ENCODE data around the gene VIT. TPM values are rescaled to one million over a fixed set of nuclear protein-coding genes. Genes with fewer than 3 reads are reported as not detected.

VIT gene
- total and polyA plus RNA-seq, 2 donors (not counting 1 experiment from before 2014, with no cell fraction given), result 0.17 to 0.62 TPM

DNA sequence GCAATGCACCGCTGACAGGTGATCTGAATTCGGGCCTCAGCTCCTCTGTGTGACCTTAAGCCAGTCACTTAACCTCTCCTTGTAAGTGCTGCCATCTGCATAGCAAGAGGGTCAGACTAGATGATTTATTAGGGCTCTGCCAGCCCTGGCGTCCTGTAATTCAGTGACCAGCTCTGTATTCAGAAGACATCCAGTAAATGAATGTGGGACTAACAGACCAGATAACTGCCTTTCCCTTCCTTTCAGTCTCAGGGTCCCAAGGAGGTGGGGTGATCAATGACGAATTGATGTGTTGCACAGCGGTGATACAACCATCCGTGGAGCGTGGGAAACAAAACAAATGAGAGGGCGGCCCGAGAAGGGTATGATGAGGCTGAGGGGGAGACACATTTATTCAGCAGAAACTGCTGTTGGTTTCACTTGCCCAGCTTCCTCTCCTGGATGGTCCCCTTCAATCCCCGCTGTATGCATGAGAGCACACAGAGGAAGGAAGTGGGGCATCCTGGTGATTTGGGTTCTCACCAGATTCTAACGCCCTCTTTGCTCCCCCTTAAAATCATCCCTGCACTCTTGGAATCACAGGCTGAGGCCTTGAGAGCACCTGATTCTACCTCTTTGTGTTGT, 92.8 kb downstream of the VIT start:
- H2AFZ ChIP-seq (ENCODE audit: low read length), result no peak overlapping the region
- TF ChIP-seq EZH2 (IDR thresholded peaks at IDR 0.05; ENCODE audit: low read length, missing control alignments), result no peak
- no peaks in the 10 kb centered on the region for H3K79me2 ChIP-seq (ENCODE audit: control insufficient read depth, insufficient read depth, low read length)
- H3K36me3 ChIP-seq (ENCODE audit: control insufficient read depth, insufficient read depth, low read length), result no peaks in the 10 kb centered on the region
- no peaks in the 10 kb centered on the region for H3K4me1 ChIP-seq (ENCODE audit: control insufficient read depth, extremely low read depth, insufficient read depth, low read length)
- no peak overlapping the region for H3K4me2 ChIP-seq (ENCODE audit: extremely low read depth, insufficient read depth, low read length)
- H3K9me3 ChIP-seq (ENCODE audit: control insufficient read depth, insufficient read depth, low read depth, low read length), result no peaks in the 10 kb centered on the region
- H3K9ac ChIP-seq (ENCODE audit: insufficient read depth, low read length), result no peak overlapping the region
- peaks cover 12% of the 10 kb centered on the region for H3K27me3 ChIP-seq (ENCODE audit: control insufficient read depth, insufficient read depth, low read length)
- H3K27ac ChIP-seq (ENCODE audit: insufficient read depth, low read length), result no peak overlapping the region
- H3K4me3 ChIP-seq (replicated peaks in 1 of 4; ENCODE audit: control extremely low read depth in 1 of 4, insufficient read depth in 1 of 4, low read depth in 3 of 4, low read length in 4 of 4), result no peak overlapping the region
- no peaks in the 10 kb centered on the region for H4K20me1 ChIP-seq (ENCODE audit: control insufficient read depth, extremely low read depth, insufficient read depth, low read length)
- DNase-seq (ENCODE audit: low read depth in 2 of 2), result no peak

DNA sequence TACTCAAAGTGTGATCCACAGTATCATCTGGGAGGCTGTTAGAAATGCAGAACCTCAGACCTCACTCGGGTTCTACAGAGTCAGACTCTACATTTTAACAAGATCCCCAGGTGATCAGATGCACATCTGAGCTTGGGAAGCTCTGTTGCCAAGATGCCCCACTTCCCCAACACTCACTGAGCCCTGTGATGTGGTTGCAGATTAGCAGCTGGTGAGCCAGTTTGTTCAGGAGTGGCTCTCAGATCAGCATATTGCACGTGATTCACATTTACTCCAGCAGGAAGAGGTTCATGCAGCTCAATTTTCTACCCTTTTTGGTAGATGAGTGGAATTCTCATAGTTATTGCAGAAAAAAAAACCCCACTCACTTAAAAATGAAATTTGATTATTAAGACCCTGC, 96.4 kb downstream of the VIT start:
- Histone ChIP-seq H3K9ac (ENCODE audit: insufficient read depth, low read length) (no peak overlapping the region), H3K36me3 (ENCODE audit: control insufficient read depth, insufficient read depth, low read length) (no peaks in the 10 kb centered on the region), H3K27me3 (ENCODE audit: control insufficient read depth, insufficient read depth, low read length) (peaks cover 12% of the 10 kb centered on the region), H3K79me2 (ENCODE audit: control insufficient read depth, insufficient read depth, low read length) (no peaks in the 10 kb centered on the region), H3K9me3 (ENCODE audit: control insufficient read depth, insufficient read depth, low read depth, low read length) (no peaks in the 10 kb centered on the region), H3K4me3 (replicated peaks in 1 of 4; ENCODE audit: control extremely low read depth in 1 of 4, insufficient read depth in 1 of 4, low read depth in 3 of 4, low read length in 4 of 4) (no peak overlapping the region), H3K27ac (ENCODE audit: insufficient read depth, low read length) (no peak overlapping the region), H4K20me1 (ENCODE audit: control insufficient read depth, extremely low read depth, insufficient read depth, low read length) (no peaks in the 10 kb centered on the region), H2AFZ (ENCODE audit: low read length) (no peak overlapping the region), H3K4me1 (ENCODE audit: control insufficient read depth, extremely low read depth, insufficient read depth, low read length) (no peaks in the 10 kb centered on the region), H3K4me2 (ENCODE audit: extremely low read depth, insufficient read depth, low read length) (no peak overlapping the region)
- TF ChIP-seq EZH2 (IDR thresholded peaks at IDR 0.05; ENCODE audit: low read length, missing control alignments), result no peak
- TF ChIP-seq, protein P1, sequence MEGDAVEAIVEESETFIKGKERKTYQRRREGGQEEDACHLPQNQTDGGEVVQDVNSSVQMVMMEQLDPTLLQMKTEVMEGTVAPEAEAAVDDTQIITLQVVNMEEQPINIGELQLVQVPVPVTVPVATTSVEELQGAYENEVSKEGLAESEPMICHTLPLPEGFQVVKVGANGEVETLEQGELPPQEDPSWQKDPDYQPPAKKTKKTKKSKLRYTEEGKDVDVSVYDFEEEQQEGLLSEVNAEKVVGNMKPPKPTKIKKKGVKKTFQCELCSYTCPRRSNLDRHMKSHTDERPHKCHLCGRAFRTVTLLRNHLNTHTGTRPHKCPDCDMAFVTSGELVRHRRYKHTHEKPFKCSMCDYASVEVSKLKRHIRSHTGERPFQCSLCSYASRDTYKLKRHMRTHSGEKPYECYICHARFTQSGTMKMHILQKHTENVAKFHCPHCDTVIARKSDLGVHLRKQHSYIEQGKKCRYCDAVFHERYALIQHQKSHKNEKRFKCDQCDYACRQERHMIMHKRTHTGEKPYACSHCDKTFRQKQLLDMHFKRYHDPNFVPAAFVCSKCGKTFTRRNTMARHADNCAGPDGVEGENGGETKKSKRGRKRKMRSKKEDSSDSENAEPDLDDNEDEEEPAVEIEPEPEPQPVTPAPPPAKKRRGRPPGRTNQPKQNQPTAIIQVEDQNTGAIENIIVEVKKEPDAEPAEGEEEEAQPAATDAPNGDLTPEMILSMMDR (conservative IDR thresholded peaks at IDR 0.05 in 1 of 2, IDR thresholded peaks at IDR 0.05 in 1 of 2; ENCODE audit: low read depth in 1 of 2, low read length in 2 of 2), result no peak
- DNase-seq (ENCODE audit: low read depth in 2 of 2), result no peak

DNA sequence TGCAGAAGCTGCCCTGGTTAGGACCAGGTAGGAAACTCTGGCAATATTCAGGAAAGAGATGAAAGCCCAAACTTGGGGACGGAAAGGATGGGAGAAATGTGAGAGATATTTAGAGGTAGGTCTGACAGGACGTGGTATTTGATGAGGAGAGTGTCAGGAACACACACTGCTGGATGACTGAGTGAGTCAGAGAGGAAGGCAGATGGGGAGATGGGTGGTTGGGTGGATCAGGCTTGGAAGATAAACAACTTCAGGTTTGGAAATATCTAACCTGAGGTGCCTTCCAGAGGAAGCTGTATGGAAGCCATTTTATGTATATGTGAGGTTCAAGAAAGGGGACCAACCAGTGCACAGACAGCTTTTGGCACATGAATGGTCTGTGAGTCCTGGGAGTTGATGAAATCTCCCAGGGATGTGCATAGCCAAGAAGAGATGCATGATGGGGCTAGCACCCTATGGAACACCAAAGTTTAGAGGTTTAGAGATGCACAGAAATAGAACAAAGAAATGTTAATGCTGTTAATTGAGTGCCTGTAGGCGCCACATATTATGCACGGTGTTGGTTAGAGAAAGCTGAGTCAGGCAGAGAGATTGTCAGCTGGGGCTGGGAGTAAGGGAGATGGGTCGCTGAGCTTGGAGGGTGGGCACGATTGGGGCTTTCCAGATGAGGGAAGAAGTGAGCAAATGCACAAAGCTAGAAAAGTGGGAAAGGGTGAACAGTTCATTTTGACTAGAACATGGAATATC, 101.0 kb downstream of the VIT start:
- H3K27ac ChIP-seq (ENCODE audit: insufficient read depth, low read length), result no peak overlapping the region
- no peaks in the 10 kb centered on the region for H3K36me3 ChIP-seq (ENCODE audit: control insufficient read depth, insufficient read depth, low read length)
- TF ChIP-seq, protein P1 (conservative IDR thresholded peaks at IDR 0.05 in 1 of 2, IDR thresholded peaks at IDR 0.05 in 1 of 2; ENCODE audit: low read depth in 1 of 2, low read length in 2 of 2), result no peak
- TF ChIP-seq EZH2 (IDR thresholded peaks at IDR 0.05; ENCODE audit: low read length, missing control alignments), result no peak
- H3K4me3 ChIP-seq (replicated peaks in 1 of 4; ENCODE audit: control extremely low read depth in 1 of 4, insufficient read depth in 1 of 4, low read depth in 3 of 4, low read length in 4 of 4), result no peak overlapping the region
- H3K4me1 ChIP-seq (ENCODE audit: control insufficient read depth, extremely low read depth, insufficient read depth, low read length), result no peaks in the 10 kb centered on the region
- no peaks in the 10 kb centered on the region for H4K20me1 ChIP-seq (ENCODE audit: control insufficient read depth, extremely low read depth, insufficient read depth, low read length)
- H3K9ac ChIP-seq (ENCODE audit: insufficient read depth, low read length), result no peak overlapping the region
- H3K79me2 ChIP-seq (ENCODE audit: control insufficient read depth, insufficient read depth, low read length), result no peaks in the 10 kb centered on the region
- H3K4me2 ChIP-seq (ENCODE audit: extremely low read depth, insufficient read depth, low read length), result no peak overlapping the region
- no peak for DNase-seq (ENCODE audit: low read depth in 2 of 2)
- no peak overlapping the region for H2AFZ ChIP-seq (ENCODE audit: low read length)
- peaks cover 2% of the 10 kb centered on the region for H3K27me3 ChIP-seq (ENCODE audit: control insufficient read depth, insufficient read depth, low read length)
- no peaks in the 10 kb centered on the region for H3K9me3 ChIP-seq (ENCODE audit: control insufficient read depth, insufficient read depth, low read depth, low read length)
